PC-9 (cell line): ENCODE results near the gene RRM2. TPM values are rescaled to one million over a fixed set of nuclear protein-coding genes. Genes with fewer than 3 reads are reported as not detected.

Source experiments
- BruUV-seq: library from RNA; stranded (reverse); fragments of 400-500 nt; replicated peaks from 2 replicates; lab custom pipeline; 2021; lab: Mats Ljungman, UMichigan
- CTCF ChIA-PET: fragments of 300-600 bp; sonication (Branson Sonifier 250); formaldehyde crosslinking; loops from one replicate; lab custom pipeline; 2022; ENCODE audit warnings: antibody characterized with exemption; lab: Charles Lee
- POLR2A ChIA-PET: fragments of 300-600 bp; sonication (Branson Sonifier 250); formaldehyde crosslinking; loops from one replicate; lab custom pipeline; 2022; ENCODE audit warnings: antibody characterized with exemption; ENCODE audit not compliant: unreplicated experiment; lab: Charles Lee
- DNase-seq, 2 experiments: peaks; one replicate each; pipeline versions ENCODE4 v3.0.0 to v3.0.0-alpha.2; 2015 to 2022; ENCODE audit warnings: mixed read lengths in 1 of 2
- H2AFZ ChIP-seq: fragments of 200-600 bp; sonication (generic); 2 replicates; pipeline ENCODE4 v1.8.1; 2017; ENCODE audit warnings: antibody characterized with exemption
- H3F3A ChIP-seq: fragments of 200-600 bp; sonication (generic); 2 replicates; pipeline ENCODE4 v1.8.1; 2017; ENCODE audit warnings: antibody characterized with exemption, mild to moderate bottlenecking, low read depth; ENCODE audit not compliant: insufficient read depth
- H3K27ac ChIP-seq: fragments of 200-600 bp; sonication (generic); 2 replicates; pipeline ENCODE4 v1.6.1; 2016; ENCODE audit warnings: mixed run types
- H3K27me3 ChIP-seq: fragments of 200-600 bp; sonication (generic); 2 replicates; pipeline ENCODE4 v1.6.1; 2016; ENCODE audit warnings: low read depth, mixed run types; ENCODE audit not compliant: insufficient read depth
- H3K36me3 ChIP-seq: fragments of 200-600 bp; sonication (generic); 2 replicates; pipeline ENCODE4 v1.6.1; 2016; ENCODE audit warnings: low read depth, mixed run types
- H3K4me1 ChIP-seq: fragments of 200-600 bp; sonication (generic); replicated peaks from 2 replicates; pipeline ENCODE4 v1.6.1; 2016; ENCODE audit warnings: mixed run types; ENCODE audit not compliant: insufficient read depth
- H3K4me2 ChIP-seq: fragments of 200-600 bp; sonication (generic); 2 replicates; pipeline ENCODE4 v1.6.1; 2017; ENCODE audit warnings: mixed run types
- H3K4me3 ChIP-seq: fragments of 200-600 bp; sonication (generic); 2 replicates; pipeline ENCODE4 v1.6.1; 2016; ENCODE audit warnings: mixed run types
- H3K79me2 ChIP-seq: fragments of 200-600 bp; sonication (generic); 2 replicates; pipeline ENCODE4 v1.6.1; 2017; ENCODE audit warnings: low read depth, mixed run types
- H3K9me2 ChIP-seq: fragments of 200-600 bp; sonication (generic); 2 replicates; pipeline ENCODE4 v1.8.1; 2017; ENCODE audit warnings: mild to moderate bottlenecking; ENCODE audit not compliant: insufficient read depth
- H3K9me3 ChIP-seq: fragments of 200-600 bp; sonication (generic); 2 replicates; pipeline ENCODE4 v1.8.1; 2016; ENCODE audit warnings: low read depth; ENCODE audit not compliant: insufficient read depth
- H4K20me1 ChIP-seq: fragments of 200-600 bp; sonication (generic); 2 replicates; pipeline ENCODE4 v1.8.1; 2017; ENCODE audit not compliant: insufficient read depth
- EZH2 ChIP-seq: fragments of 200-600 bp; sonication (generic); IDR thresholded peaks from 2 replicates; pipeline ENCODE4 v1.8.0; 2017; ENCODE audit warnings: antibody characterized with exemption, low read depth
- intact Hi-C: fragments of 100-400 bp; cut with micrococcal nuclease; formaldehyde crosslinking; loops from one replicate; pipeline ENCODE4 v1.10.0; 2022; ENCODE audit not compliant: unreplicated experiment
- total RNA-seq: library from RNA; stranded (reverse); gene quantifications from 2 replicates; pipeline ENCODE4 v1.2.3, GENCODE V29; 2021
- TF ChIP-seq, protein P1 (sequence below): fragments of 200-600 bp; sonication (generic); conservative IDR thresholded peaks from 2 replicates; pipeline ENCODE4 v1.6.1; 2017; ENCODE audit warnings: mixed run types, antibody characterized with exemption, mild to moderate bottlenecking, moderate library complexity

The RRM2 gene
- total RNA-seq, 1 experiment from 2014 or later = 105 TPM

DNA sequence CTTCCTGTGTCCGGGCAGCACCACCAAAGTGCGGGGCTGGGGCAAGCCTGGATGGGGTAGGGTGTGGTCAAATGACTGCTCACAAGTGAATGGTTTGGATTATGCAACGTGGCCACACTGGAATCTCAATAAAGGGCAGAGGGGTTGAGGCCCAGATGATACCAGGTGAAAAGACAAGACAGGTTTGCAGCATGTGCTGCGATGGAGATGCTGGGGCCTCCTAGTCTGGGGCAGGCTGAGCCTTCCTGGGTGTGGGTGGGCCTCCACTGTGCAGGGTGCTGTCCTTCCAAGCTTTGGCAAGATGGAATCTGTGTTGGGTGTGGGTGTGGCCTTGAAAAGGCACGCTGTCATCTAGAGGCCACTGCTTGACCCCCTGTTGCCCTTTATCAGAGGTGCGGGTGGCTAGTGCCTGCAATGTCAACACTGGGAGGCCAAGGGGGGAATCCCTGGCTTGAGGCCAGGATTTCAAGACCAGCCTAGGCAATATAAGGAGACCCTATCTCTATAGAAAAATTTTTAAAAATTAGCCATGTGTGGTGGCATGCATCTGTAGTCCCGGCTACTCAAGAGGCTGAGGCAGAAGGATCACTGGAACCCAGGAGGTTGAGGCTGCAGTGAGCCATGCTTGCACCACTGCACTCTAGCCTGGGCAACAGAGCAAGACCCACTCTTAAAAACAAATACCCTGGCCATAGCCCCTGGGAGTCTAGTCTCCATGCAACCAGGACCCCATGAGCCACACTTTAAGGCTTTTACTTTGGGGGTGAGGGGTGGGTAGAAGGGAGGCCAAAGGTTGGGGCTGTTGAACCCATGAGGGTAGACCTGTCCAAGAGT lies 13.8 kb downstream of the RRM2 start:
- intact Hi-C loops = no loop called here
- Histone ChIP-seq H3K79me2 (no peaks in the 10 kb centered on the region), H3F3A (peaks cover 68% of the 10 kb centered on the region), H3K4me3 (no peak overlapping the region), H3K27me3 (no peaks in the 10 kb centered on the region), H4K20me1 (no peaks in the 10 kb centered on the region), H3K27ac (no peak overlapping the region), H3K4me2 (no peak overlapping the region), H3K9me2 (no peaks in the 10 kb centered on the region), H3K9me3 (no peaks in the 10 kb centered on the region), H3K36me3 (peaks cover 7% of the 10 kb centered on the region; the same call in 1 of the 2 replicates), H3K4me1 (no peaks in the 10 kb centered on the region), H2AFZ (no peak overlapping the region)
- DNase-seq = no peak
- BruUV-seq = no TSS peak
- no peak for TF ChIP-seq EZH2
- TF ChIP-seq, protein P1, sequence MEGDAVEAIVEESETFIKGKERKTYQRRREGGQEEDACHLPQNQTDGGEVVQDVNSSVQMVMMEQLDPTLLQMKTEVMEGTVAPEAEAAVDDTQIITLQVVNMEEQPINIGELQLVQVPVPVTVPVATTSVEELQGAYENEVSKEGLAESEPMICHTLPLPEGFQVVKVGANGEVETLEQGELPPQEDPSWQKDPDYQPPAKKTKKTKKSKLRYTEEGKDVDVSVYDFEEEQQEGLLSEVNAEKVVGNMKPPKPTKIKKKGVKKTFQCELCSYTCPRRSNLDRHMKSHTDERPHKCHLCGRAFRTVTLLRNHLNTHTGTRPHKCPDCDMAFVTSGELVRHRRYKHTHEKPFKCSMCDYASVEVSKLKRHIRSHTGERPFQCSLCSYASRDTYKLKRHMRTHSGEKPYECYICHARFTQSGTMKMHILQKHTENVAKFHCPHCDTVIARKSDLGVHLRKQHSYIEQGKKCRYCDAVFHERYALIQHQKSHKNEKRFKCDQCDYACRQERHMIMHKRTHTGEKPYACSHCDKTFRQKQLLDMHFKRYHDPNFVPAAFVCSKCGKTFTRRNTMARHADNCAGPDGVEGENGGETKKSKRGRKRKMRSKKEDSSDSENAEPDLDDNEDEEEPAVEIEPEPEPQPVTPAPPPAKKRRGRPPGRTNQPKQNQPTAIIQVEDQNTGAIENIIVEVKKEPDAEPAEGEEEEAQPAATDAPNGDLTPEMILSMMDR = no peak
- ChIA-PET POLR2A (interaction anchor here (0.6 kb wide), 1 partner anchor 272 kb away, joined by 3 read pairs; no protein-coding TSS in a partner anchor), CTCF (interaction anchor here (0.6 to 1.0 kb wide), 2 partner anchors 10 to 556 kb away, joined by 3 read pairs; no protein-coding TSS in a partner anchor)

DNA sequence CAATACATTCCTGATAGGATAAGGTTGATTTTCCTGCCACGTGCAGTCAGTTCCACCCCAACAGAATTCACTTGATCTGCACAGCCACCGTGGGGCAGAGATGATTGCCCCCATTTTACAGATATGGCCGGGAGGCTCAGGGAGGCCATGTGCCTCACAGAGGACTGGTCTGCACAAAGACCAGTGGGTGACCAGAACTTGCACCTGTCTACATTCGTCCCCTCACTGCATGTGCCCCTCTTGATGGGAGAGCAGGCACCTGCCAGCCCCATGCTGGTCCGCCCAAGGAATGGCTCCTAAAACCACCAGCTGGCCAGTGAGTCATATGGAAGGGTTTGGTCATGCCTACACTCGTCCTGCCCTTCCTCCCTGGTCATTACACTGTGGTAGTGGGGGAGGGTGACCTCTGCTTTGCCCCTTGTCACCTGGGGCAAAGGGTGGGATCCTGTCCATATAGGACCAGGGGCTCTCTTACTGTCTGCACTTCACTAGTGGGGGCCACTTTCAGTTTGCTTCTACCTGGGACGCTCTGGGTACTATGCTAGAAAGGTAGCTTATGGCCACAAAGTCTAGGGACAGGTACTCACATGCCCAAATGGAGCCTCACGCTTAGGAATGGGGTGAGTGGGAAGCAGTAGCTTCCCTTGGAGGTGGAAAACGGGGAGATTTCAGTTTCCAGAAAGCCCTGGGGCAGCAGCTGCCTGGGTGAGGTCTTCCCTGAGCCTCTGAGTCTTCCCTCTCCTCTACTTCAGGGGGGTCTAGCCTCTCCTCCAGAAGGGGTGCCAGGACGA lies 14.7 kb downstream of the RRM2 start:
- Histone ChIP-seq H3K4me3 (no peak overlapping the region), H2AFZ (no peak overlapping the region), H3K36me3 (no peaks in the 10 kb centered on the region), H3K4me2 (no peak overlapping the region), H3K9me2 (no peaks in the 10 kb centered on the region), H3K27me3 (no peaks in the 10 kb centered on the region), H3F3A (peaks cover 59% of the 10 kb centered on the region), H4K20me1 (no peaks in the 10 kb centered on the region), H3K4me1 (no peaks in the 10 kb centered on the region), H3K79me2 (no peaks in the 10 kb centered on the region), H3K27ac (no peak overlapping the region), H3K9me3 (no peaks in the 10 kb centered on the region)
- no peak for DNase-seq
- no TSS peak for BruUV-seq
- intact Hi-C loops = no loop called here
- CTCF ChIA-PET = interaction anchor here (0.6 kb wide), 2 partner anchors 42 to 555 kb away, joined by 3 read pairs; no protein-coding TSS in a partner anchor
- POLR2A ChIA-PET = no interaction called here
- TF ChIP-seq, protein P1 = no peak

DNA sequence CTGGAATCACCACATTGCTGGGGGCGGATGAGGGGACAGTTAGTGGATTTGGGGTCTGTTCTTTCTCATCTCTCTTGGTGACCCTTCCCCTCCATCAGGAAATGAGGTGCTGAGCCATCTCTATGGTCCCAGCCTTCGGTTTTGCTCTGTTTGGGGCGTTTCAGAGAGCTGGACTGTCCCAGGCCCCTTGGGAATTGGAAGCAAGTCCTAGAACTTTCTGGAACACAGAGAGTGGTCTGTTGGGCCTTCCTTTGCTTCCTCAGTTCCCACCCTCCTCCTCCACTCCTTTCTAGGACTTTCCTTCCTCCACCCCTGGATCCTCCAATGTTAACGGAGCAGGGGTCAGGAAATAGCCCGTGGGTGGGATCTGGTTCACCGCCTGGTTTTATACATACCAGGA lies 17.0 kb downstream of the RRM2 start:
- no peaks in the 10 kb centered on the region for H3K9me2 ChIP-seq
- intact Hi-C loops = no loop called here
- H3K27ac ChIP-seq = no peak overlapping the region
- TF ChIP-seq EZH2 = no peak
- TF ChIP-seq, protein P1 = no peak
- no peaks in the 10 kb centered on the region for H3K36me3 ChIP-seq
- H3K4me3 ChIP-seq = no peak overlapping the region
- no peak overlapping the region for H3K4me2 ChIP-seq
- H3K27me3 ChIP-seq = no peaks in the 10 kb centered on the region
- no peaks in the 10 kb centered on the region for H3K9me3 ChIP-seq
- BruUV-seq = no TSS peak
- peaks cover 47% of the 10 kb centered on the region for H3F3A ChIP-seq
- no peaks in the 10 kb centered on the region for H4K20me1 ChIP-seq
- H2AFZ ChIP-seq = no peak overlapping the region
- no peak for DNase-seq
- ChIA-PET POLR2A (interaction anchor here (0.7 kb wide), 1 partner anchor 103 kb away, joined by 6 read pairs; no protein-coding TSS in a partner anchor), CTCF (no interaction called here)
- H3K79me2 ChIP-seq = no peaks in the 10 kb centered on the region
- H3K4me1 ChIP-seq = no peaks in the 10 kb centered on the region
